ENCODE data around the gene SLC35F3. TPM values are rescaled to one million over a fixed set of nuclear protein-coding genes. Genes with fewer than 3 reads are reported as not detected.

SLC35F3 gene
- total RNA-seq, 1 experiment from 2014 or later: 0.94 TPM

GRCh38 chr1:234014208-234014607, 109.7 kb downstream of the SLC35F3 start:
- ATAC-seq (no peak), DNase-seq (ENCODE audit: low spot score) (no peak)
- H3K4me3 Mint-ChIP-seq: no peak overlapping the region
- CTCF ChIA-PET: no interaction called here
- TF ChIP-seq CBFB (CRISPR knock-in tag; IDR thresholded peaks at IDR 0.05; ENCODE audit: low read depth): no peak
- TF ChIP-seq, protein P1, sequence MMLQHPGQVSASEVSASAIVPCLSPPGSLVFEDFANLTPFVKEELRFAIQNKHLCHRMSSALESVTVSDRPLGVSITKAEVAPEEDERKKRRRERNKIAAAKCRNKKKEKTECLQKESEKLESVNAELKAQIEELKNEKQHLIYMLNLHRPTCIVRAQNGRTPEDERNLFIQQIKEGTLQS (CRISPR knock-in tag; conservative IDR thresholded peaks at IDR 0.05): no peak
- no peak for TF ChIP-seq ETV6 (CRISPR knock-in tag; IDR thresholded peaks at IDR 0.05)
- TF ChIP-seq ELF4 (CRISPR knock-in tag; IDR thresholded peaks at IDR 0.05; ENCODE audit: low read depth): no peak
- TF ChIP-seq MXD4 (CRISPR knock-in tag; IDR thresholded peaks at IDR 0.05; ENCODE audit: borderline replicate concordance): no peak
- TF ChIP-seq E2F4 (CRISPR knock-in tag; IDR thresholded peaks at IDR 0.05; ENCODE audit: borderline replicate concordance, low read depth): no peak
- no peak for TF ChIP-seq NR3C1 (CRISPR knock-in tag; conservative IDR thresholded peaks at IDR 0.05; ENCODE audit: low read depth)
- TF ChIP-seq ATF2 (CRISPR knock-in tag; IDR thresholded peaks at IDR 0.05; ENCODE audit: borderline replicate concordance, low read depth): no peak
- no peak for TF ChIP-seq SOX15 (CRISPR knock-in tag; IDR thresholded peaks at IDR 0.05)
- no peak for TF ChIP-seq NR2C2 (CRISPR knock-in tag; IDR thresholded peaks at IDR 0.05)
- TF ChIP-seq, protein P2, sequence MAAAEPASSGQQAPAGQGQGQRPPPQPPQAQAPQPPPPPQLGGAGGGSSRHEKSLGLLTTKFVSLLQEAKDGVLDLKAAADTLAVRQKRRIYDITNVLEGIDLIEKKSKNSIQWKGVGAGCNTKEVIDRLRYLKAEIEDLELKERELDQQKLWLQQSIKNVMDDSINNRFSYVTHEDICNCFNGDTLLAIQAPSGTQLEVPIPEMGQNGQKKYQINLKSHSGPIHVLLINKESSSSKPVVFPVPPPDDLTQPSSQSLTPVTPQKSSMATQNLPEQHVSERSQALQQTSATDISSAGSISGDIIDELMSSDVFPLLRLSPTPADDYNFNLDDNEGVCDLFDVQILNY (CRISPR knock-in tag; IDR thresholded peaks at IDR 0.05): no peak
- no peak for TF ChIP-seq IRF2 (CRISPR knock-in tag; IDR thresholded peaks at IDR 0.05; ENCODE audit: borderline replicate concordance, low read depth)
- no peak for TF ChIP-seq KAT7 (CRISPR knock-in tag; IDR thresholded peaks at IDR 0.05; ENCODE audit: borderline replicate concordance)
- TF ChIP-seq, protein P3, sequence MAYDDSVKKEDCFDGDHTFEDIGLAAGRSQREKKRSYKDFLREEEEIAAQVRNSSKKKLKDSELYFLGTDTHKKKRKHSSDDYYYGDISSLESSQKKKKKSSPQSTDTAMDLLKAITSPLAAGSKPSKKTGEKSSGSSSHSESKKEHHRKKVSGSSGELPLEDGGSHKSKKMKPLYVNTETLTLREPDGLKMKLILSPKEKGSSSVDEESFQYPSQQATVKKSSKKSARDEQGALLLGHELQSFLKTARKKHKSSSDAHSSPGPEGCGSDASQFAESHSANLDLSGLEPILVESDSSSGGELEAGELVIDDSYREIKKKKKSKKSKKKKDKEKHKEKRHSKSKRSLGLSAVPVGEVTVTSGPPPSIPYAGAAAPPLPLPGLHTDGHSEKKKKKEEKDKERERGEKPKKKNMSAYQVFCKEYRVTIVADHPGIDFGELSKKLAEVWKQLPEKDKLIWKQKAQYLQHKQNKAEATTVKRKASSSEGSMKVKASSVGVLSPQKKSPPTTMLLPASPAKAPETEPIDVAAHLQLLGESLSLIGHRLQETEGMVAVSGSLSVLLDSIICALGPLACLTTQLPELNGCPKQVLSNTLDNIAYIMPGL (CRISPR knock-in tag; IDR thresholded peaks at IDR 0.05): no peak
- TF ChIP-seq PRRX2 (CRISPR knock-in tag; IDR thresholded peaks at IDR 0.05): no peak
- no peak for TF ChIP-seq ZBTB21 (CRISPR knock-in tag; IDR thresholded peaks at IDR 0.05; ENCODE audit: borderline replicate concordance)
- no peak for TF ChIP-seq FOXP1 (CRISPR knock-in tag; IDR thresholded peaks at IDR 0.05; ENCODE audit: borderline replicate concordance)
- TF ChIP-seq ATF1 (CRISPR knock-in tag; IDR thresholded peaks at IDR 0.05): no peak
- TF ChIP-seq SMAD3 (CRISPR knock-in tag; IDR thresholded peaks at IDR 0.05; ENCODE audit: borderline replicate concordance): no peak
- H3K27me3 Mint-ChIP-seq (ENCODE audit: low read depth): no peaks in the 10 kb centered on the region; the same call in 1 of the 2 replicates
- no peaks in the 10 kb centered on the region for H3K4me1 Mint-ChIP-seq
- no peak overlapping the region for H3K27ac Mint-ChIP-seq
- no peaks in the 10 kb centered on the region for H3K36me3 Mint-ChIP-seq
- H3K9me3 Mint-ChIP-seq: peaks cover 5% of the 10 kb centered on the region
- POLR2A ChIA-PET: no interaction called here

DNA sequence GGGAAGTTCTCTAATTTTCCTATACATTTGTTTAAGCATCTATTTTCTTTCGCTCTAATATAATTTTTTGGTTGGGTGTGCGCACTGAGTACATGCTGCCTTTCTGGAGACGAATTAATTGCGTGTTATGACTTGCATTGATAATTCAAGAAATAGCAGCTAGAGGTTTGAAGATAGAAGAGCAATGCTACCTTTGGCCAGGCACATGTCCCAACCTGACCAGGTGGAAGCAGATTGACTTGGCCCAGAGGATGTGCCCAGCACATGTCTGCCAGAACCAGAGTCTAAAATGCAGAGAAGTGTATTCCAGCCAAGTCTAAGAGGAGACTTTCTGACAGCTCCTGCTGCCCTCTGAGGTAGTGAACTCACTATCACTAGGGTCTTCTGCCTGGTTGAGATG, 114.3 kb downstream of the SLC35F3 start:
- CTCF ChIA-PET: no interaction called here
- DNase-seq (ENCODE audit: low spot score): no peak
- no peak for ATAC-seq
- no peak for TF ChIP-seq NR2C2 (CRISPR knock-in tag; IDR thresholded peaks at IDR 0.05)
- H3K4me3 Mint-ChIP-seq: no peak overlapping the region
- H3K4me1 Mint-ChIP-seq: no peaks in the 10 kb centered on the region
- peaks cover 2% of the 10 kb centered on the region for H3K27me3 Mint-ChIP-seq (ENCODE audit: low read depth)
- POLR2A ChIA-PET: no interaction called here
- H3K27ac Mint-ChIP-seq: no peak overlapping the region
- H3K9me3 Mint-ChIP-seq: no peaks in the 10 kb centered on the region
- H3K36me3 Mint-ChIP-seq: no peaks in the 10 kb centered on the region
